ENCODE results near the gene TMCC2.
"Not testable (repeated sequence)": the region's sequence is repeated elsewhere in the genome, so short reads cannot be mapped to it uniquely, and the experiment has no call there.

Gene TMCC2

GRCh38 chr1:205296154-205296553, 68.4 kb downstream of the TMCC2 start:
- H3K9me3 ChIP-seq (replicated peaks; ENCODE audit: insufficient read depth, low read length), result no peaks in the 10 kb centered on the region
- no peaks in the 10 kb centered on the region for H3F3A ChIP-seq (ENCODE audit: insufficient read depth, low read length)
- no peaks in the 10 kb centered on the region for H3K27me3 ChIP-seq (replicated peaks; ENCODE audit: insufficient read depth, low read length)
- no peak for DNase-seq
- H3K36me3 ChIP-seq (replicated peaks; ENCODE audit: insufficient read depth, low read length), result no peaks in the 10 kb centered on the region
- H4K20me1 ChIP-seq (ENCODE audit: insufficient read depth, low read length), result no peaks in the 10 kb centered on the region
- H3K9me2 ChIP-seq (replicated peaks; ENCODE audit: insufficient read depth, low read length), result no peaks in the 10 kb centered on the region
- no peak overlapping the region for H3K9ac ChIP-seq (ENCODE audit: low read length)
- H3K4me1 ChIP-seq (ENCODE audit: low read length), result peaks cover 11% of the 10 kb centered on the region
- TF ChIP-seq EZH2 (optimal IDR thresholded peaks at IDR 0.05; ENCODE audit: low read depth, low read length) (no peak), EZH2phosphoT487 (IDR thresholded peaks at IDR 0.05; ENCODE audit: low read length) (no peak)
- TF ChIP-seq, protein P1, sequence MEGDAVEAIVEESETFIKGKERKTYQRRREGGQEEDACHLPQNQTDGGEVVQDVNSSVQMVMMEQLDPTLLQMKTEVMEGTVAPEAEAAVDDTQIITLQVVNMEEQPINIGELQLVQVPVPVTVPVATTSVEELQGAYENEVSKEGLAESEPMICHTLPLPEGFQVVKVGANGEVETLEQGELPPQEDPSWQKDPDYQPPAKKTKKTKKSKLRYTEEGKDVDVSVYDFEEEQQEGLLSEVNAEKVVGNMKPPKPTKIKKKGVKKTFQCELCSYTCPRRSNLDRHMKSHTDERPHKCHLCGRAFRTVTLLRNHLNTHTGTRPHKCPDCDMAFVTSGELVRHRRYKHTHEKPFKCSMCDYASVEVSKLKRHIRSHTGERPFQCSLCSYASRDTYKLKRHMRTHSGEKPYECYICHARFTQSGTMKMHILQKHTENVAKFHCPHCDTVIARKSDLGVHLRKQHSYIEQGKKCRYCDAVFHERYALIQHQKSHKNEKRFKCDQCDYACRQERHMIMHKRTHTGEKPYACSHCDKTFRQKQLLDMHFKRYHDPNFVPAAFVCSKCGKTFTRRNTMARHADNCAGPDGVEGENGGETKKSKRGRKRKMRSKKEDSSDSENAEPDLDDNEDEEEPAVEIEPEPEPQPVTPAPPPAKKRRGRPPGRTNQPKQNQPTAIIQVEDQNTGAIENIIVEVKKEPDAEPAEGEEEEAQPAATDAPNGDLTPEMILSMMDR (IDR thresholded peaks at IDR 0.05; ENCODE audit: low read length), result no peak
- H3K4me2 ChIP-seq (ENCODE audit: low read depth, low read length), result no peak overlapping the region
- H3K79me2 ChIP-seq (ENCODE audit: low read length), result no peaks in the 10 kb centered on the region
- H2AFZ ChIP-seq (ENCODE audit: low read length), result no peak overlapping the region
- H3K4me3 ChIP-seq (ENCODE audit: low read length), result no peak overlapping the region
- no peak overlapping the region for H3K27ac ChIP-seq (ENCODE audit: low read length)

GRCh38 chr1:205297546-205298177, 69.9 kb downstream of the TMCC2 start:
- not testable (repeated sequence) for H4K20me1 ChIP-seq (ENCODE audit: insufficient read depth, low read length); H3K9ac ChIP-seq (ENCODE audit: low read length); H3K4me3 ChIP-seq (ENCODE audit: low read length); DNase-seq; H3K9me3 ChIP-seq (replicated peaks; ENCODE audit: insufficient read depth, low read length); H3K9me2 ChIP-seq (replicated peaks; ENCODE audit: insufficient read depth, low read length); H3K27ac ChIP-seq (ENCODE audit: low read length); H2AFZ ChIP-seq (ENCODE audit: low read length); H3K4me2 ChIP-seq (ENCODE audit: low read depth, low read length); H3K27me3 ChIP-seq (replicated peaks; ENCODE audit: insufficient read depth, low read length); H3K79me2 ChIP-seq (ENCODE audit: low read length); H3F3A ChIP-seq (ENCODE audit: insufficient read depth, low read length); H3K36me3 ChIP-seq (replicated peaks; ENCODE audit: insufficient read depth, low read length)
- H3K4me1 ChIP-seq (ENCODE audit: low read length), result peaks cover 14% of the 10 kb centered on the region

GRCh38 chr1:205298191-205298994, 70.6 kb downstream of the TMCC2 start:
- Histone ChIP-seq H3K27me3 (replicated peaks; ENCODE audit: insufficient read depth, low read length) (no peaks in the 10 kb centered on the region), H3K9me2 (replicated peaks; ENCODE audit: insufficient read depth, low read length) (no peaks in the 10 kb centered on the region), H3K4me3 (ENCODE audit: low read length) (no peak overlapping the region), H3K9me3 (replicated peaks; ENCODE audit: insufficient read depth, low read length) (no peaks in the 10 kb centered on the region), H3K27ac (ENCODE audit: low read length) (no peak overlapping the region), H3F3A (ENCODE audit: insufficient read depth, low read length) (no peaks in the 10 kb centered on the region), H3K4me2 (ENCODE audit: low read depth, low read length) (no peak overlapping the region), H3K4me1 (ENCODE audit: low read length) (peaks cover 14% of the 10 kb centered on the region), H3K79me2 (ENCODE audit: low read length) (no peaks in the 10 kb centered on the region), H3K36me3 (replicated peaks; ENCODE audit: insufficient read depth, low read length) (no peaks in the 10 kb centered on the region), H2AFZ (ENCODE audit: low read length) (no peak overlapping the region), H4K20me1 (ENCODE audit: insufficient read depth, low read length) (no peaks in the 10 kb centered on the region), H3K9ac (ENCODE audit: low read length) (no peak overlapping the region)
- no peak for DNase-seq
- TF ChIP-seq EZH2 (optimal IDR thresholded peaks at IDR 0.05; ENCODE audit: low read depth, low read length), result no peak
- TF ChIP-seq EZH2phosphoT487 (IDR thresholded peaks at IDR 0.05; ENCODE audit: low read length), result no peak
- TF ChIP-seq, protein P1 (IDR thresholded peaks at IDR 0.05; ENCODE audit: low read length), result no peak

- H3K79me2 ChIP-seq (ENCODE audit: low read length), result no peaks in the 10 kb centered on the region
- peaks cover 7% of the 10 kb centered on the region for H3K4me1 ChIP-seq (ENCODE audit: low read length)
- no peak overlapping the region for H3K4me2 ChIP-seq (ENCODE audit: low read depth, low read length)
- H3F3A ChIP-seq (ENCODE audit: insufficient read depth, low read length), result no peaks in the 10 kb centered on the region
- H3K27me3 ChIP-seq (replicated peaks; ENCODE audit: insufficient read depth, low read length), result no peaks in the 10 kb centered on the region
- DNase-seq, result no peak
- H2AFZ ChIP-seq (ENCODE audit: low read length), result no peak overlapping the region
- H3K9ac ChIP-seq (ENCODE audit: low read length), result no peak overlapping the region
- H3K4me3 ChIP-seq (ENCODE audit: low read length), result no peak overlapping the region
- H3K27ac ChIP-seq (ENCODE audit: low read length), result no peak overlapping the region
- H4K20me1 ChIP-seq (ENCODE audit: insufficient read depth, low read length), result no peaks in the 10 kb centered on the region
- no peaks in the 10 kb centered on the region for H3K36me3 ChIP-seq (replicated peaks; ENCODE audit: insufficient read depth, low read length)
- H3K9me2 ChIP-seq (replicated peaks; ENCODE audit: insufficient read depth, low read length), result no peaks in the 10 kb centered on the region
- H3K9me3 ChIP-seq (replicated peaks; ENCODE audit: insufficient read depth, low read length), result no peaks in the 10 kb centered on the region
- no peak for TF ChIP-seq EZH2 (optimal IDR thresholded peaks at IDR 0.05; ENCODE audit: low read depth, low read length)
Measured at GRCh38 chr1:205300149-205300548, 72.4 kb downstream of the TMCC2 start.
